ENCODE results near the gene EIF4E. TPM values are rescaled to one million over a fixed set of nuclear protein-coding genes. Genes with fewer than 3 reads are reported as not detected.

The EIF4E gene
- 189 and 224 TPM in 2 replicates for total RNA-seq (2014; rRNA removed; shearing (Covaris generic))

- Histone ChIP-seq H3K27ac (peak within 1 kb of the TSS; percentile 87), H3K9me3 (replicated peaks) (no peaks in the 10 kb centered on the region), H3K4me1 (replicated peaks) (peaks cover 19% of the 10 kb centered on the region), H3K27me3 (replicated peaks) (no peaks in the 10 kb centered on the region), H3K36me3 (peaks cover 43% of the 10 kb centered on the region), H3K4me3 (peak within 1 kb of the TSS; percentile 78)
- DNase-seq (ENCODE audit: low read depth in 1 of 2, low spot score in 2 of 2), result peak; percentile 97 to 98
These were observed at the start of gene EIF4E for GRCh38 chr4:98928505-98929340. TSS of gene EIF4E (minus strand) at chr4:98929133. CDS start at chr4:98929112, 21 bp downstream.

- Histone ChIP-seq H3K36me3 (no peaks in the 10 kb centered on the region), H3K27ac (no peak overlapping the region), H3K4me3 (no peak overlapping the region), H3K4me1 (replicated peaks) (no peaks in the 10 kb centered on the region), H3K9me3 (replicated peaks) (no peaks in the 10 kb centered on the region), H3K27me3 (replicated peaks) (peaks cover 4% of the 10 kb centered on the region; the same call in 1 of the 2 replicates)
- no peak for DNase-seq (ENCODE audit: low read depth in 1 of 2, low spot score in 2 of 2)
These were observed 48.6 kb upstream of the EIF4E start for GRCh38 chr4:98977557-98977956.

GRCh38 chr4:98976716-98977115 is 47.8 kb upstream of the EIF4E start:
- no peak overlapping the region for H3K27ac ChIP-seq
- no peaks in the 10 kb centered on the region for H3K4me1 ChIP-seq (replicated peaks)
- no peaks in the 10 kb centered on the region for H3K36me3 ChIP-seq
- no peak overlapping the region for H3K4me3 ChIP-seq
- DNase-seq (ENCODE audit: low read depth in 1 of 2, low spot score in 2 of 2), result no peak
- H3K27me3 ChIP-seq (replicated peaks), result no peaks in the 10 kb centered on the region; the same call in 1 of the 2 replicates
- H3K9me3 ChIP-seq (replicated peaks), result no peaks in the 10 kb centered on the region

GRCh38 chr4:98969878-98970785 is 41.2 kb upstream of the EIF4E start:
- Histone ChIP-seq H3K4me3 (no peak overlapping the region), H3K9me3 (replicated peaks) (no peaks in the 10 kb centered on the region), H3K27me3 (replicated peaks) (no peaks in the 10 kb centered on the region), H3K27ac (no peak overlapping the region), H3K4me1 (replicated peaks) (no peaks in the 10 kb centered on the region), H3K36me3 (no peaks in the 10 kb centered on the region)
- DNase-seq (ENCODE audit: low read depth in 1 of 2, low spot score in 2 of 2), result no peak

GRCh38 chr4:98967786-98968329 is 38.9 kb upstream of the EIF4E start:
- Histone ChIP-seq H3K27ac (no peak overlapping the region), H3K4me1 (replicated peaks) (no peaks in the 10 kb centered on the region)

GRCh38 chr4:98966926-98967325 is 38.0 kb upstream of the EIF4E start:
- Histone ChIP-seq H3K4me3 (no peak overlapping the region), H3K27me3 (replicated peaks) (no peaks in the 10 kb centered on the region), H3K9me3 (replicated peaks) (no peaks in the 10 kb centered on the region), H3K36me3 (no peaks in the 10 kb centered on the region), H3K4me1 (replicated peaks) (no peaks in the 10 kb centered on the region), H3K27ac (no peak overlapping the region)
- DNase-seq (ENCODE audit: low read depth in 1 of 2, low spot score in 2 of 2), result no peak

More at GRCh38 chr4:98967786-98968329, 38.9 kb upstream of the EIF4E start:
- H3K36me3 ChIP-seq, result no peaks in the 10 kb centered on the region
- H3K4me3 ChIP-seq, result no peak overlapping the region
- no peaks in the 10 kb centered on the region for H3K27me3 ChIP-seq (replicated peaks)
- H3K9me3 ChIP-seq (replicated peaks), result no peaks in the 10 kb centered on the region
- DNase-seq (ENCODE audit: low read depth in 1 of 2, low spot score in 2 of 2), result no peak

GRCh38 chr4:98963538-98964433 is 34.9 kb upstream of the EIF4E start:
- Histone ChIP-seq H3K27ac (no peak overlapping the region), H3K9me3 (replicated peaks) (no peaks in the 10 kb centered on the region; the same call in 1 of the 2 replicates), H3K27me3 (replicated peaks) (no peaks in the 10 kb centered on the region), H3K4me3 (no peak overlapping the region), H3K36me3 (no peaks in the 10 kb centered on the region), H3K4me1 (replicated peaks) (no peaks in the 10 kb centered on the region)
- DNase-seq (ENCODE audit: low read depth in 1 of 2, low spot score in 2 of 2), result no peak

GRCh38 chr4:98961770-98962169 is 32.8 kb upstream of the EIF4E start:
- no peak for DNase-seq (ENCODE audit: low read depth in 1 of 2, low spot score in 2 of 2)
- Histone ChIP-seq H3K27ac (no peak overlapping the region), H3K4me3 (no peak overlapping the region), H3K4me1 (replicated peaks) (no peaks in the 10 kb centered on the region), H3K36me3 (no peaks in the 10 kb centered on the region), H3K27me3 (replicated peaks) (no peaks in the 10 kb centered on the region), H3K9me3 (replicated peaks) (no peaks in the 10 kb centered on the region; the same call in 1 of the 2 replicates)

- DNase-seq (ENCODE audit: low read depth in 1 of 2, low spot score in 2 of 2), result no peak
These were observed 30.5 kb upstream of the EIF4E start for GRCh38 chr4:98959411-98959810.

GRCh38 chr4:98958065-98958464 is 29.1 kb upstream of the EIF4E start:
- no peaks in the 10 kb centered on the region for H3K4me1 ChIP-seq (replicated peaks)
- H3K36me3 ChIP-seq, result no peaks in the 10 kb centered on the region
- no peaks in the 10 kb centered on the region; the same call in 1 of the 2 replicates for H3K9me3 ChIP-seq (replicated peaks)
- no peaks in the 10 kb centered on the region for H3K27me3 ChIP-seq (replicated peaks)
- H3K27ac ChIP-seq, result no peak overlapping the region
- DNase-seq (ENCODE audit: low read depth in 1 of 2, low spot score in 2 of 2), result no peak
- no peak overlapping the region for H3K4me3 ChIP-seq

More at GRCh38 chr4:98959411-98959810, 30.5 kb upstream of the EIF4E start:
- H3K27me3 ChIP-seq (replicated peaks), result no peaks in the 10 kb centered on the region
- H3K4me1 ChIP-seq (replicated peaks), result no peaks in the 10 kb centered on the region
- H3K4me3 ChIP-seq, result no peak overlapping the region
- no peaks in the 10 kb centered on the region; the same call in 1 of the 2 replicates for H3K9me3 ChIP-seq (replicated peaks)
- H3K36me3 ChIP-seq, result no peaks in the 10 kb centered on the region
- no peak overlapping the region for H3K27ac ChIP-seq

GRCh38 chr4:98955229-98955628 is 26.3 kb upstream of the EIF4E start:
- no peak overlapping the region for H3K4me3 ChIP-seq
- H3K4me1 ChIP-seq (replicated peaks), result no peaks in the 10 kb centered on the region
- no peaks in the 10 kb centered on the region; the same call in 1 of the 2 replicates for H3K9me3 ChIP-seq (replicated peaks)
- no peaks in the 10 kb centered on the region for H3K27me3 ChIP-seq (replicated peaks)
- H3K36me3 ChIP-seq, result no peaks in the 10 kb centered on the region
- no peak for DNase-seq (ENCODE audit: low read depth in 1 of 2, low spot score in 2 of 2)
- no peak overlapping the region for H3K27ac ChIP-seq

- Histone ChIP-seq H3K36me3 (no peaks in the 10 kb centered on the region), H3K27ac (no peak overlapping the region), H3K4me1 (replicated peaks) (no peaks in the 10 kb centered on the region), H3K4me3 (no peak overlapping the region), H3K27me3 (replicated peaks) (no peaks in the 10 kb centered on the region), H3K9me3 (replicated peaks) (no peaks in the 10 kb centered on the region)
- no peak for DNase-seq (ENCODE audit: low read depth in 1 of 2, low spot score in 2 of 2)
These were observed 22.8 kb upstream of the EIF4E start for GRCh38 chr4:98951710-98952109.

GRCh38 chr4:98950925-98951324 is 22.0 kb upstream of the EIF4E start:
- Histone ChIP-seq H3K9me3 (replicated peaks) (no peaks in the 10 kb centered on the region), H3K27ac (no peak overlapping the region), H3K36me3 (no peaks in the 10 kb centered on the region), H3K4me3 (no peak overlapping the region), H3K4me1 (replicated peaks) (no peaks in the 10 kb centered on the region), H3K27me3 (replicated peaks) (no peaks in the 10 kb centered on the region)
- no peak for DNase-seq (ENCODE audit: low read depth in 1 of 2, low spot score in 2 of 2)
